SK-N-SH treated with all-trans-retinoic acid at 6 μM for 48 hours (cell line): Measurements from ENCODE around the gene ADPRHL1.

Source experiments
- ATAC-seq: fragments of 200-7000 bp; cut with Tn5 transposase; 3 replicates; pipeline ENCODE4 v1.9.1; 2020; ENCODE audit warnings: mild to moderate bottlenecking, moderate library complexity
- BACH2 ChIP-seq: fragments of 250-450 bp; sonication (Bioruptor Pico); IDR thresholded peaks from 2 replicates; pipeline ENCODE4 v1.9.0; 2021; ENCODE audit warnings: mild to moderate bottlenecking, borderline replicate concordance
- CSDC2 ChIP-seq: fragments of 250-450 bp; sonication (Bioruptor Pico); IDR thresholded peaks from 2 replicates; pipeline ENCODE4 v1.5.0; 2020; ENCODE audit warnings: mild to moderate bottlenecking, moderate library complexity
- CSRNP3 ChIP-seq: fragments of 250-450 bp; sonication (Bioruptor Pico); IDR thresholded peaks from 2 replicates; pipeline ENCODE4 v1.5.1; 2021; ENCODE audit warnings: mild to moderate bottlenecking, moderate library complexity
- ESRRG ChIP-seq: fragments of 250-450 bp; sonication (Bioruptor Pico); IDR thresholded peaks from 2 replicates; pipeline ENCODE4 v1.6.1; 2021; ENCODE audit warnings: mild to moderate bottlenecking
- GLIS3 ChIP-seq: fragments of 250-450 bp; sonication (Bioruptor Pico); IDR thresholded peaks from 2 replicates; pipeline ENCODE4 v1.5.0; 2020; ENCODE audit warnings: mild to moderate bottlenecking, moderate library complexity
- ISL1 ChIP-seq: fragments of 250-450 bp; sonication (Bioruptor Pico); IDR thresholded peaks from 2 replicates; pipeline ENCODE4 v2.1.2; 2022; ENCODE audit warnings: mild to moderate bottlenecking, moderate library complexity
- PATZ1 ChIP-seq: fragments of 250-450 bp; sonication (Bioruptor Pico); IDR thresholded peaks from 2 replicates; pipeline ENCODE4 v1.8.0; 2020; ENCODE audit warnings: mild to moderate bottlenecking, moderate library complexity, borderline replicate concordance
- POU6F1 ChIP-seq: fragments of 250-450 bp; sonication (Bioruptor Pico); IDR thresholded peaks from 2 replicates; pipeline ENCODE4 v1.8.0; 2021; ENCODE audit warnings: low read depth, mild to moderate bottlenecking, moderate library complexity, borderline replicate concordance
- RARB ChIP-seq: fragments of 250-450 bp; sonication (Bioruptor Pico); IDR thresholded peaks from 2 replicates; pipeline ENCODE4 v1.8.0; 2021; ENCODE audit warnings: mild to moderate bottlenecking, moderate library complexity
- SNAI2 ChIP-seq: fragments of 250-450 bp; sonication (Bioruptor Pico); IDR thresholded peaks from 2 replicates; pipeline ENCODE4 v1.5.0; 2020; ENCODE audit warnings: mild to moderate bottlenecking, moderate library complexity
- TCF4 ChIP-seq: fragments of 250-450 bp; sonication (Bioruptor Pico); IDR thresholded peaks from 2 replicates; pipeline ENCODE4 v1.8.0; 2021; ENCODE audit warnings: mild to moderate bottlenecking, moderate library complexity, borderline replicate concordance
- TOX ChIP-seq: fragments of 250-450 bp; sonication (Bioruptor Pico); IDR thresholded peaks from 2 replicates; pipeline ENCODE4 v1.8.0; 2021; ENCODE audit warnings: mild to moderate bottlenecking, moderate library complexity, borderline replicate concordance
- ZC3H10 ChIP-seq: fragments of 250-450 bp; sonication (Bioruptor Pico); IDR thresholded peaks from 2 replicates; pipeline ENCODE4 v1.5.1; 2021; ENCODE audit warnings: mild to moderate bottlenecking, moderate library complexity
- ZFP3 ChIP-seq: fragments of 250-450 bp; sonication (Bioruptor Pico); IDR thresholded peaks from 2 replicates; pipeline ENCODE4 v1.5.0; 2020; ENCODE audit warnings: mild to moderate bottlenecking, moderate library complexity
- ZFP30 ChIP-seq: fragments of 450-650 bp; formaldehyde crosslinking; IDR thresholded peaks from 2 replicates; pipeline ENCODE4 v1.5.0; 2022; ENCODE audit warnings: mild to moderate bottlenecking, moderate library complexity
- ZNF565 ChIP-seq: fragments of 450-650 bp; formaldehyde crosslinking; conservative IDR thresholded peaks from 2 replicates; pipeline ENCODE4 v1.5.0; 2020; ENCODE audit warnings: low read depth, mild to moderate bottlenecking, moderate library complexity
- ZNF70 ChIP-seq: fragments of 450-650 bp; formaldehyde crosslinking; IDR thresholded peaks from 2 replicates; pipeline ENCODE4 v1.5.0; 2020; ENCODE audit warnings: mild to moderate bottlenecking, moderate library complexity
- ZNF8 ChIP-seq: fragments of 450-650 bp; formaldehyde crosslinking; IDR thresholded peaks from 2 replicates; pipeline ENCODE4 v1.5.0; 2020; ENCODE audit warnings: mild to moderate bottlenecking, moderate library complexity
- TF ChIP-seq, protein P1 (sequence below): fragments of 250-450 bp; sonication (Bioruptor Pico); IDR thresholded peaks from 2 replicates; pipeline ENCODE4 v1.5.1; 2020; ENCODE audit warnings: low read depth, mild to moderate bottlenecking, moderate library complexity

ADPRHL1 gene

GRCh38 chr13:113497217-113497616 lies 43.9 kb upstream of the ADPRHL1 start:
- ATAC-seq: no peak
- TF ChIP-seq CSRNP3 (CRISPR knock-in tag): no peak
- no peak for TF ChIP-seq ISL1 (CRISPR knock-in tag)
- TF ChIP-seq SNAI2: no peak
- TF ChIP-seq ZNF70: no peak
- TF ChIP-seq ZNF565: no peak
- no peak for TF ChIP-seq BACH2 (CRISPR knock-in tag)
- TF ChIP-seq POU6F1 (CRISPR knock-in tag): no peak
- no peak for TF ChIP-seq ZFP3 (CRISPR knock-in tag)
- TF ChIP-seq PATZ1 (CRISPR knock-in tag): no peak
- TF ChIP-seq, protein P1, sequence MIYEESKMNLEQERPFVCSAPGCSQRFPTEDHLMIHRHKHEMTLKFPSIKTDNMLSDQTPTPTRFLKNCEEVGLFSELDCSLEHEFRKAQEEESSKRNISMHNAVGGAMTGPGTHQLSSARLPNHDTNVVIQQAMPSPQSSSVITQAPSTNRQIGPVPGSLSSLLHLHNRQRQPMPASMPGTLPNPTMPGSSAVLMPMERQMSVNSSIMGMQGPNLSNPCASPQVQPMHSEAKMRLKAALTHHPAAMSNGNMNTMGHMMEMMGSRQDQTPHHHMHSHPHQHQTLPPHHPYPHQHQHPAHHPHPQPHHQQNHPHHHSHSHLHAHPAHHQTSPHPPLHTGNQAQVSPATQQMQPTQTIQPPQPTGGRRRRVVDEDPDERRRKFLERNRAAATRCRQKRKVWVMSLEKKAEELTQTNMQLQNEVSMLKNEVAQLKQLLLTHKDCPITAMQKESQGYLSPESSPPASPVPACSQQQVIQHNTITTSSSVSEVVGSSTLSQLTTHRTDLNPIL (CRISPR knock-in tag): no peak
- no peak for TF ChIP-seq ESRRG

- ATAC-seq: no peak
Measured at GRCh38 chr13:113495494-113496210, 42.4 kb upstream of the ADPRHL1 start.

More at GRCh38 chr13:113495494-113496210, 42.4 kb upstream of the ADPRHL1 start:
- TF ChIP-seq CSDC2 (no peak), PATZ1 (CRISPR knock-in tag) (no peak), ZFP3 (CRISPR knock-in tag) (no peak), CSRNP3 (CRISPR knock-in tag) (no peak), GLIS3 (no peak), ISL1 (CRISPR knock-in tag) (no peak), TOX (CRISPR knock-in tag) (no peak), SNAI2 (no peak), RARB (CRISPR knock-in tag) (no peak), ESRRG (no peak), ZC3H10 (CRISPR knock-in tag) (no peak), POU6F1 (CRISPR knock-in tag) (no peak), ZNF8 (no peak), ZNF70 (no peak), ZNF565 (no peak), ZFP30 (CRISPR knock-in tag) (no peak), TCF4 (CRISPR knock-in tag) (no peak)
- TF ChIP-seq, protein P1 (CRISPR knock-in tag): no peak
